Globus pallidus (tissue), 1 donor: ENCODE results near the gene CPZ.
"Not testable (repeated sequence)": the region's sequence is repeated elsewhere in the genome, so short reads cannot be mapped to it uniquely, and the experiment has no call there.

Source experiments
- DNase-seq: peaks from one replicate; pipeline ENCODE4 v3.0.0-alpha.2; 2015; ENCODE audit warnings: low spot score

Gene CPZ

GRCh38 chr4:8557151-8558076 lies 35.2 kb upstream of the CPZ start:
- DNase-seq, result no peak

- no peak for DNase-seq
Measured at GRCh38 chr4:8558080-8558960, 34.2 kb upstream of the CPZ start.

- DNase-seq, result no peak
Measured at GRCh38 chr4:8559011-8559410, 33.6 kb upstream of the CPZ start.

GRCh38 chr4:8559524-8560264 lies 32.9 kb upstream of the CPZ start:
- DNase-seq, result no peak

- DNase-seq, result no peak
Measured at GRCh38 chr4:8560265-8561047, 32.1 kb upstream of the CPZ start.

GRCh38 chr4:8564595-8564994 lies 28.0 kb upstream of the CPZ start:
- DNase-seq, result no peak

- DNase-seq, result no peak
Measured at GRCh38 chr4:8568068-8568668, 24.4 kb upstream of the CPZ start.

GRCh38 chr4:8570201-8570600 lies 22.4 kb upstream of the CPZ start:
- no peak for DNase-seq

GRCh38 chr4:8571702-8572685 lies 20.6 kb upstream of the CPZ start:
- DNase-seq, result no peak

GRCh38 chr4:8573266-8573665 lies 19.3 kb upstream of the CPZ start:
- DNase-seq, result no peak

GRCh38 chr4:8574796-8575370 lies 17.7 kb upstream of the CPZ start:
- no peak for DNase-seq

GRCh38 chr4:8575457-8575856 lies 17.1 kb upstream of the CPZ start:
- DNase-seq, result no peak

GRCh38 chr4:8576591-8576990 lies 16.0 kb upstream of the CPZ start:
- DNase-seq, result not testable (repeated sequence)

GRCh38 chr4:8577046-8577445 lies 15.5 kb upstream of the CPZ start:
- DNase-seq, result no peak

- no peak for DNase-seq
Measured at GRCh38 chr4:8577972-8578371, 14.6 kb upstream of the CPZ start.

- DNase-seq, result no peak
Measured at GRCh38 chr4:8578717-8579116, 13.8 kb upstream of the CPZ start.

- no peak for DNase-seq
Measured at GRCh38 chr4:8579526-8580320, 12.8 kb upstream of the CPZ start.

GRCh38 chr4:8580321-8581093 lies 12.1 kb upstream of the CPZ start, which contains the start of gene GPR78:
GPR78 (plus strand) TSS chr4:8580392; CDS start chr4:8580983, 591 bp downstream.
- DNase-seq, result no peak
